Left cardiac atrium (tissue), 4 donors: Measurements from ENCODE around the gene GALNT16. TPM values are rescaled to one million over a fixed set of nuclear protein-coding genes. Genes with fewer than 3 reads are reported as not detected.
A peak's percentile ranks its signal among the peaks of the same experiment; 100 is the strongest.

Experiments used
- ATAC-seq, 2 donors: fragments of 200-7000 bp; cut with Tn5 transposase; one replicate each; pipeline ENCODE4 v1.9.1; 2020; ENCODE audit warnings: mild to moderate bottlenecking in 2 of 2, moderate library complexity in 2 of 2
- DNase-seq: peaks from one replicate; pipeline ENCODE4 v3.0.0-alpha.2; 2020
- intact Hi-C, 2 donors: fragments of 100-400 bp; cut with DNase I; formaldehyde crosslinking; loops; one replicate each; pipeline versions ENCODE4 v1.14.1 to v1.15.1; 2022 to 2023
- total RNA-seq, 2 donors: library from RNA; stranded (reverse); fragmentation: NEBNext Ultra II Directional; extraction: Animal tissue kit (Norgen Biotek cat#: 25700); gene quantifications; one replicate each; pipeline ENCODE4 v1.2.1, GENCODE V29; 2021
- donor health status: DM: no; HTN: yes; CAD: no.
- donor health status: DM: no; HTN: yes; CAD: no; lungs with severe emphysema.
- donor health status: DM: yes; HTN: yes; CAD: no.
- donor health status: Dilated cardiomyopathy.

Gene GALNT16
- total RNA-seq, 2 donors from 2014 or later: 28.8 to 50.0 TPM

DNA sequence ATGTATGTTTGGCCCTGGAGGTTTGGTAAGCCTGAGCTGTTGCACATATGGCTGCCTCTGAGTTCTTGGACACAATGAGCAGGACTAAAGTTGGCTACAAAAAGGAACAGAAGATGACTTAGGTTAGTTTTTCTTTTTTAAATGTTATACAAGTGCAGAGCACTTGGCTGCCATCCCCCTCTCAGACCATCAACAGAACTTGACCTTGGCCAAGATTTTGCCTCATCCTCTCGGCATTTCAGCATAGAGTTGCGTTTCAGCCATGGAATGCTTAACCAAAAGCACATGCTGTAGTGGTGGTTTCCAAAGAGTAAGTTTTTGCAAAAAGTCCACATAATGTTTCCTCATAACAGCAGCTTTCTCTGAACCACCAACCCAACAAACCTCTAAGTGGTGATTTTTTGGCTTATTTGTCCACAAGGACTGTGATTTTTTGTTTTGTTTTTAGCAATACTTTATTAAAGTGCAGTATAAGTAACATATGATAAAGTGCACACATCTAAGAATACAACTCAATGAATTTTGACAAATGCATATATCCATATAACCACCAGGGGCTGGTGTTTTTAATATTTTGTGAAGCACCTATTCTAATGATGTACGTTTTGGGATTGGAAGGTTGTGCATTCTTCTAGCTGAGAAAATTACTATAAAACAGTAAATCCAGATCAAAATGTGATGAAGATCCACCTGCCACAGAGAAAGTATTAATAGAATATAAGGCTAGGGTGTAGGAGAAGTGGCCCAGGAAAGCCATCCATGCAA lies 12.1 kb upstream of the GALNT16 start:
- peak; percentile 37 for DNase-seq
- peak; percentile 73 to 90 for ATAC-seq
- intact Hi-C loops: loop anchor here in 1 of 2 donors (10.0 kb wide), 1 partner anchor 207 kb away; no protein-coding TSS in a partner anchor

DNA sequence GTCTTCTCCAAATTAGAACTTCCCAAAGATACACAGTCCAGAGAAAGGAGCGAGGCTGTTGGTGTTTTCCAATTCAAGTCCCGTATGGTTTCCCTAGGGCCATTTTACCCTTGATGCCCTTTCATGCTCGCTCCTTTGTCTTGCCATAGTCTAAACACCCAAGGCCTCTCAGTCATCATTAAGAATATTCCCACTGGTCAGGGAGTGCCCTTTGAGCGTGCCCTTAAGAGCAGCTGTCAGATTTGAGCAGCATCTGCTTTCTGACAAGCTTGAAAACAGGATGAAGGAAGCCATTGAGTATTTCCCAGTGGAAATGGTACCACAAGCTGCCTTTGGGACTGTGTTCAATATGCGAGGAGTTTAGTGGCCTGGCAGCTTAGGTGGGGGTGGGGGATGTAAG lies 10.4 kb upstream of the GALNT16 start:
- ATAC-seq: no peak
- DNase-seq: no peak
- intact Hi-C loops: loop anchor here in 1 of 2 donors (10.0 kb wide), 2 partner anchors 105 to 205 kb away; no protein-coding TSS in a partner anchor

DNA sequence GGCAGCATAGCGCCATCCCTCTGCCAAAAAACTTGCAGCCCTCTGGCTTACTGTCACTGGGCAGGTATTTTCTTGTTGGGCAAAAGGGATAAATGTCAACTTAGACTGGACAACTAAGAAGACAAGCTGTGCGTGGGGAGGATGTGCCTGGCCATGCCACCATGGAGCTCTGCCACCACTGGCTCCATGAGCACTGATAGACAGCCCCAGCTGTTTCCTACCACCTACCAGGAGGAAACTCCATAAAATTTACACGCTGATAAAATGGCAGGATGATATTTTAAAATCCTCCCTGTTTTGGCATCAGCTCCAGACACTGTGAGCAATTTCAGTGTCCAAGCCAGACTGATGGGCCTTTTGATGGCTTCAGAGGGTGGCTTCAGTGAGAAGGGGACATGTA lies 7.1 kb upstream of the GALNT16 start:
- ATAC-seq (no peak), DNase-seq (no peak)
- intact Hi-C loops: loop anchor here in 1 of 2 donors (10.0 kb wide), 1 partner anchor 102 kb away; no protein-coding TSS in a partner anchor

DNA sequence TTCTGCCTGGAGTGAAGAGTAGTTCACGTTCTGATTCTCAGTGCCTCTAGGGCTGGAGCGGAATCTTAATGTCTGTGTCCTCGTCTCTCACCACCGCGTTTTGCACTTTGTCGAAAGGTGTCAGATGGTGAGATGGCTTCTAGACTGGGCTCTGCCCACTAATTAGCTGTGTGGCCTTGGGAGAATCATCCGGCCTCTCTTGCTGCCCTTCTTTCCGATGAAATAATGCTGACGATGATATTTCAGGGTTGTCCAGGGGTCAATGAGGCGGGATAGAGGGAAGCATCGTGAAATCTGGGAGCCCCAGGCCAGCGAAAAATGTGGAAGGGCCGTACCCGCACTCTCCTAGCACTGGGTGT lies 811 bp upstream of the GALNT16 start:
- intact Hi-C loops: loop anchor here in 1 of 2 donors (10.0 kb wide), 1 partner anchor 96 kb away; no protein-coding TSS in a partner anchor
- DNase-seq (no peak), ATAC-seq (no peak)

DNA sequence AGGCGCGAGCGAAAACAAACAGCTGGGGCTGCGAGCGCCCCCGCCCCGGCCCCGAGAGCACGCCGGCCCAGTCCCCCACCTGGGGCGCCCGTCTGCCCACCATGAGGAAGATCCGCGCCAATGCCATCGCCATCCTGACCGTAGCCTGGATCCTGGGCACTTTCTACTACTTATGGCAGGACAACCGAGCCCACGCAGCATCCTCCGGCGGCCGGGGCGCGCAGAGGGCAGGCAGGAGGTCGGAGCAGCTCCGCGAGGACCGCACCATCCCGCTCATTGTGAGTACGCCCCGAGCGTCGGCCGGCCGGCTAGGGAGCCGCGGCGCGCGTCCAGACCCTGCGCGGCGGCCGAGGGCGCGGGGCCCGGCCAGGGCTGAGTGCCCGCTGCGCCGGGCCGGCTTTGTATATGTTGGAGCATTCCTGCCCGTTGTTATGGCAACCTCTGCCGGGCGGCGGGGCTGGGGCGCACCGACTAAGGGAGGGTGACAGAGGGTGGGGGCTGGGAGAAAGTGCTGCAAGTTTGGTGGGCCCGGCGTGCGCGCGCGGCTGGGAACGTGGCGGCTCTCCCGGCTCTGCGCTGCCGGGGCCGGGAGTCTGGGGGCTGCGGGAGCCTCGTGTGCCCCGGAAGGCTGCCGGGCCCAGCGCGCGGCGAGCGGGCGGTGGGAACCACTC lies 367 bp downstream of the GALNT16 start:
- peak; percentile 12 to 26 for ATAC-seq

DNA sequence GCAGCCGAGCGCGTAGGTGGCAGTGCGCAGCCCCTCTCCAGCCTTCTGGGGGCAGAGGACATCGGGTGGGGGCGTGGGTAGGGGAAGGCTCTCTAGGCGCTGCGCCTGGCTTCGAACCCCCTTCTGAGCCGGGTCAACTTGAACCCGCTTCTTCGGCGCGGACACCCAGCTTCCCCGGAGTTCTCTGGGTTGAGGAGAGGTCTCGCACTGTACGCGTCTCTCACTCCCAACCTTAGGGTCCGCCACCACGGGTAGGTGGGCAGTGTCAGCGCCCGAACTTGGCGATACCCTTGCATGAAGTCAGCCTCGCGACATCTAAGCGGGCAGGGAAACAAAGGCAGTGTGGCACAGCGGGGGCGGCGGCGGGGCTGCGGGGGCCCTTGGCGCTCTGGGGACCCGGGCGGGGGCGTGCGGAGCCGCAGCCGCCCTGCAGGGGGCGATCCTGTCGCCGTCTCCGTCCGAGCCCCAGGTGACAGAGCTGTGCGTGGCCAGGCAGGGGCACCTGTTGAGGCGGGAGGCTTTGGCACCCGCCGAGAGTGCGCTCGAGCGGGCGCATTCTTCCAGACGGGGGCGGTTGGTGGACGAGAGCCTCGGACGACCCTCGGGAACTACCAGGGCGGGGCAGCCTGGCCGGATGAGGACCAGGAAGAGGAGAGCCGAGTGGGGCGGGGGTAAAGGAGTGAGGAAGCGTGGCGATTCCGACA lies 1.1 kb downstream of the GALNT16 start:
- intact Hi-C loops: loop anchor here in 1 of 2 donors (10.0 kb wide), 1 partner anchor 54 kb away; no protein-coding TSS in a partner anchor
- DNase-seq (peak; percentile 43), ATAC-seq (peak; percentile 56 to 58)

More for the DNA sequence above, 367 bp downstream of the GALNT16 start:
- DNase-seq: no peak
- intact Hi-C loops: loop anchor here in 1 of 2 donors (10.0 kb wide), 1 partner anchor 54 kb away; no protein-coding TSS in a partner anchor

DNA sequence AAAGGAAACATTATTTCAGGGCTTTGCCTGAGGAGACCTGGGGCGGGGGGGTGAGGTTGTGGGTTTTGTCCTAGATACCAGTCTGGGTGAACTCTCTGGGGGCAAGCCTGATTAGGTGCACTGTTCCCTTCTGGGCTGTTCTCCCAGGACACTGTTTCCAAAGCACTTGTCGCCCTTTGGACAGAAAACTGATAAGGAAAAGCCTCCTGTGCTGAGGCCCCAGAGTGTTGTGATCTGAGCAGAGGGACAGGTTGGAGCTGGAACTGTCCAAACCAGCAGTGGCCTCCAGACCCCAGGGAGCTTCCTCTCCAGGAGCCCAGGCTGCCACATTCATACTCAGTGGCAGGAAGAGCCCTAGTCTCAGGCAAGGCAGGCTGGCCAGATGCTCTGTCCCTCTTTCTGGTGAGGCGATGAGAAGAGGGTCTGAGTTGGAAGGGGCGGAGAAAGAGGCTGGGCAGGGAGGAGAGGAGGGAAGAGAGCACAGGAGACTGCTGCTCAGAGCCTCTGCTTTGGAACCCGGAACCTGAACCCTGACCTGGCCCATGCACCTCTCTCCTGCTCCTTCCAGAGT lies 1.9 kb downstream of the GALNT16 start:
- DNase-seq (peak; percentile 51), ATAC-seq (peak; percentile 22 to 28)
- intact Hi-C loops: loop anchor here in 1 of 2 donors (10.0 kb wide), 1 partner anchor 53 kb away; no protein-coding TSS in a partner anchor

DNA sequence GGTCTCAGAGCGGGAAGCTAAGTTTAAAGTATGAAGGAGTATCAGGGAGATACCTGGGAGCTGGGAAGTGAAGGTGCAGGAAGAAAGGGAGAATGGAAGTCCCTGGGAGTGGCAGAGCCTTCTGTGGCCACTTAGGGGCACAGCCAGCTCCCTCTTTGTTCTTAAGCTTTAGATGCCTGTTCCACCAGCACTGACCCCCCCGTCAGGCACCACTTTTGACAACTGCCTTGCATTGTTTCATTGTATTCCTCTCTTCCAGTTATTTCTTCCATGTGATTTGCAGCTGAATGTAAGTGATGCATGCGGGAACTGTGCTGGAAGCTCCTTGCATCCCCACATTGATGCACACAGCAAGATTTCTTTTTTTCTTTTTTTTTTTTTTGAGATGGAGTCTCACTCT lies 2.6 kb downstream of the GALNT16 start:
- DNase-seq: no peak
- ATAC-seq: no peak
- intact Hi-C loops: loop anchor here in 1 of 2 donors (10.0 kb wide), 1 partner anchor 52 kb away; no protein-coding TSS in a partner anchor

DNA sequence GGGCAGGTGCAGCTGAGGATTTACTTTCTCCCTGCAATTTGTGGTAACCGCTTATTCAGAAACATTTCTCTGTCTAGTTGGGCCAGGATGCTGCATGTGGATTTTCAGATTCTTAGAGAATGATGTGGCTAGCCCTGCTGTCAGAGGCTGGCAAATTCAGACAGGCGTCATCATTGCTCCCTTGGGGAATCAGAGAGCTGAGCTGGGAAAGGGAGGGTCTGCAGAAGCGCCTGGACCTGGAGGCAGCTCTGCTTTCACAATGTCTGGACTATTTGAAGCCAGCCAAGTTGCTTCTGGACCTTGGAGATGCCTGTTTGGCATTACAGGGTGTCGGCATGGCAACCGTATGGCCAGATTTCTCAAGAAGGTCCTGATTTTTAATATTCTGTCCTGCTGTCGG lies 3.4 kb downstream of the GALNT16 start:
- intact Hi-C loops: loop anchor here in 1 of 2 donors (10.0 kb wide), 1 partner anchor 51 kb away; no protein-coding TSS in a partner anchor
- ATAC-seq (peak; percentile 48 to 59), DNase-seq (peak; percentile 81)

DNA sequence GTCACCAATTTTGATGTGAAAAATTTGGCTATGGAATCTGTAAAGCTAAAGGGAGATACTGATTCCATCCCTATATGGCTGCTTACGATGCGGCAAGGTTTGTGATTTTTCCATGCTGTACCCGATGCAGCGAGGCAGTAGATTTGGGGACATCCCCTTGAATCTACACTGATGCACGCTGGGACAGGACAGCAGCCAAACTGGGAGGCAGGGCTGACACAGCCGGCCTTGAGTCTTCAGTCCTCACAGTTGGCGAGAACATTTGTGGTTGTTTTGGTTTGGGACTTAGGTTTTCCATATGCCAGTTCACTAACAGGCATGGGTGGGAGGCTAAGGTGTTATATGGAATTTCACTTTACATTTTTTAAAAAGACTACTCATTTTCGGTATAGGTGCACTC lies 3.8 kb downstream of the GALNT16 start:
- DNase-seq: peak; percentile 54
- intact Hi-C loops: loop anchor here in 1 of 2 donors (10.0 kb wide), 1 partner anchor 51 kb away; no protein-coding TSS in a partner anchor
- ATAC-seq: no peak

DNA sequence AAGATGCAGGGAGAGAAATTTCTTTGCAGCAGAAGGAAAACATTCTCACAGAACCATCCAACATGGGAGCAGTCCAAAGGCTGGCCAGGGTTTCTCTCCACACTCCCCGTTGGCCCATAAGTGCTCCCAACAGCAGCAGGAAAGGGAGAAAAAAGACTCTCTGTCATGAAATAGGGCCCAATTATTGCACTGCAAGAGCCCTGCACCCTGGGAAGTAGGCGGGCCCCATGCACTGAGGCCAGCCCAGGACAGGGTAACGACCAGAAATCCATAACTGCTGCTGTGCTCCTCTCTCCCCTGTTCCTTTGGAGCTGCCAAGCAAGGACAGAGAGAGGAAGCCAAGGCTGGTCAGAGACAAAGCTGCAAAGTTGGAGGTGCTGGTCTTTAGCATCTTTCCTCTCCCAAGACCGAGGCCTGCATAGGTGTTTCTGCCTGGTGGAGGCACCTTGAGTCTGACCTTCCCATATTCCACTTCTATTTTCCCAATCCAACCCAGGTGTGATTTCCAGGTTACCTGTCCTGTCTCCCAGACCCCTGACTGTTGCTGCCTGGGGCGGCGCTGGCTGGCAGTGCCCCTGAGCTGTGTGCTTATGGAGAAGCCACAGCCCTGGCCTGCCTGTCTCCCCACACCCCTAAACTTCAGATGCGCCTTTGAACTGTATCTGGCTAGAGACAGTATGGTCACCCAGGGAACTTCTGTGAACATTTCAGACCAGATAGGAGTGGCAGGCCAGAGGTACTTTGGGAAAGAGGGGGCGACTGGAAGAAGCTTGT lies 6.8 kb downstream of the GALNT16 start:
- no peak for DNase-seq
- intact Hi-C loops: loop anchor here in 1 of 2 donors (10.0 kb wide), 1 partner anchor 48 kb away; no protein-coding TSS in a partner anchor
- no peak for ATAC-seq

DNA sequence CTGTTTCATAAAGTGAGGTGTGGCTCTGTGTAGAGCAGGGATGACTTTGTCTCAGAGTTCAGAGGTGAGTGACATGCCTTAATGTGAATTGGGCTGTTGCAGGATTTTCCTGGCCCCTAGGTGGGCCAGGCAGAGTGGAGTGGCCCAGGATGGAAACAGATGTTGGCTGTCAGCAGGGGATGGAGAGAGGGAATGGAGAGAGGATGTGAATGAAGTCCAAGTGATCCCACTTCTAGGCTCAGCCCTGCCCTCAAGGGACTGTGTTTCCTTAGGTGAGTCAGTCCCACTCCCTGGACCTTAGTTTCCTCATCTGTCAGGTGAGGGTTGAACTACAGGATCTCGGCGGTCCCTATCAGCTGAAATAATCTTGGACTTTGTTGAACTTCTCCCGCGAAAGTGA lies 7.5 kb downstream of the GALNT16 start:
- intact Hi-C loops: loop anchor here in 1 of 2 donors (10.0 kb wide), 1 partner anchor 47 kb away; no protein-coding TSS in a partner anchor
- ATAC-seq: no peak
- DNase-seq: no peak

DNA sequence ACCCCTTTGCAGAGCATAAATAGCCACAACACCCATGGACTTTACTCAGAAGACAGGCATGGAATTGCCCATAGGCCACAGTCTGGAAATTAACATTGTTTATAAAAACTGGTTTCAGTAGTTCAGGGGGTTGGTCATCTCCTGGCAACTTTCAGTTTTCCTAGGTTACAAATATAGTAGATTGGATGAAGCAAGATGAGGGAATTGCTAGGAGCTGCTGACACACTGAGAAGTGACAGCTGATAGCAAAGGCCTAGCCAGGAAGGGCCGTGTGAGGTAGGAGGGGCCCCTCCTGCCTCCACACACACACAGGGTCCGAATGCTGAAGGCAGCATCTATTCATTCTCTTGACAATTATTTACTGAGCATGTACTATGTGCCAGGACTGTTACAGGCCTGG lies 8.3 kb downstream of the GALNT16 start:
- peak; percentile 21 to 48 for ATAC-seq
- DNase-seq: no peak
- intact Hi-C loops: loop anchor here in 1 of 2 donors (10.0 kb wide), 1 partner anchor 47 kb away; no protein-coding TSS in a partner anchor

DNA sequence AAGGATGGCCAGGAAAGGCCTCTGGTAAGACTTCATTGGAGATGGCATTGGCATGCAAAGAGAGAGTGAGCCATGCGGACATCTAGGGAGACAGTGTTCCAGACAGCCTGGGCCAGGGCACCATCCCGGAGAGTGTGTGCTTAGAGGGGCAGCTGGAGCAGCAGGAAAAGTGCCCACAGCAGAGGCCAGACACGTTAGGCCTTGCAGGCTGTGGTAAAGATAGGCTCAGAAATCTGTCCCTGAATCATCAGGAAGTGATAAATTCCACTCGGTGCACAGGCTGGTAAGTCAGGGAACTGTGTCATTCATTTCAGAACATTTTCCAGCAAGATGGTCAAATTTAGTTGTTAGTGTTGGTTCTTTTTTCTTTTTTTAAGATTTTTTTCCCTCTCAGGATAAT lies 8.8 kb downstream of the GALNT16 start:
- peak; percentile 56 to 68 for ATAC-seq
- DNase-seq: no peak
- intact Hi-C loops: loop anchor here in 1 of 2 donors (10.0 kb wide), 1 partner anchor 46 kb away; no protein-coding TSS in a partner anchor

DNA sequence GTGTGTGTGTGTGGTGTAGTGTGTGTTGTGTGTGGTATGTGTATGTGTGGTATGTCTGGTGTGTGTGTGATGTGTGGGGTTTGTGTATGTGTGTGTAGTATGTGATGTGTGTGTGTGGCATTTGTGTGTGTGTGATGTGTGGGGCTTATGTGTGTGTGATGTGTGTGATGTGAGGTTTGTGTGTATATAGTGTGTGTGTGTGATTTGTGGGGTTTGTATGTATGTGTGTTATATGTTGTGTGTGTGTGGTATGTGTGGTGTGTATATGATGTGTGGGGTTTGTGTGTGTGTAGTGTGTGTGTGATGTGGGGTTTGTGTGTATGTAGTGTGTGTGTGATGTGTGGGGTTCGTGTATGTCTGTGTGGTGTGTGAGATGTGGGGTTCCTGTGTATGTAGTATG lies 9.4 kb downstream of the GALNT16 start:
- DNase-seq (no peak), ATAC-seq (no peak)
- intact Hi-C loops: loop anchor here in 1 of 2 donors (10.0 kb wide), 1 partner anchor 45 kb away; no protein-coding TSS in a partner anchor

DNA sequence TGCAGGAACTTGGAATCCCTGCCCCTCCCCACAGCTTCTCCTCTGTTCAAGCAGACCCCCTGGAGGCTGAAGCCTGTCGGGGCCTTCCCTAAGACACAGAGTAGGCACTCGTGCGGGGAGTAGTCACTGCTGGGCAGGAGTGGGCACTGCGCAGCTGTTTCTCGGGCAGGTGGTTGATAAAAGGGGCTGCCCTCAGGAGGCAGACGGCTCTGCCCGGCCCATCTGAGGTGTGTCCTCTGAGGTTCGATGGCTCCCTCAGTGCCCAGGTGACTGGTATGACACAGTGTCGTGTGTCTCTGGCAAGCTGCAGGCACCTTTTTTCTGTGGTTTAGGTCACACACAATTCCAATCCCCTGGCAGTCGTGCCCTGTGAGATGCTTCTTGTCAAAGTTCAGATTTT lies 10.1 kb downstream of the GALNT16 start:
- intact Hi-C loops: no loop called here
- ATAC-seq (no peak), DNase-seq (no peak)

DNA sequence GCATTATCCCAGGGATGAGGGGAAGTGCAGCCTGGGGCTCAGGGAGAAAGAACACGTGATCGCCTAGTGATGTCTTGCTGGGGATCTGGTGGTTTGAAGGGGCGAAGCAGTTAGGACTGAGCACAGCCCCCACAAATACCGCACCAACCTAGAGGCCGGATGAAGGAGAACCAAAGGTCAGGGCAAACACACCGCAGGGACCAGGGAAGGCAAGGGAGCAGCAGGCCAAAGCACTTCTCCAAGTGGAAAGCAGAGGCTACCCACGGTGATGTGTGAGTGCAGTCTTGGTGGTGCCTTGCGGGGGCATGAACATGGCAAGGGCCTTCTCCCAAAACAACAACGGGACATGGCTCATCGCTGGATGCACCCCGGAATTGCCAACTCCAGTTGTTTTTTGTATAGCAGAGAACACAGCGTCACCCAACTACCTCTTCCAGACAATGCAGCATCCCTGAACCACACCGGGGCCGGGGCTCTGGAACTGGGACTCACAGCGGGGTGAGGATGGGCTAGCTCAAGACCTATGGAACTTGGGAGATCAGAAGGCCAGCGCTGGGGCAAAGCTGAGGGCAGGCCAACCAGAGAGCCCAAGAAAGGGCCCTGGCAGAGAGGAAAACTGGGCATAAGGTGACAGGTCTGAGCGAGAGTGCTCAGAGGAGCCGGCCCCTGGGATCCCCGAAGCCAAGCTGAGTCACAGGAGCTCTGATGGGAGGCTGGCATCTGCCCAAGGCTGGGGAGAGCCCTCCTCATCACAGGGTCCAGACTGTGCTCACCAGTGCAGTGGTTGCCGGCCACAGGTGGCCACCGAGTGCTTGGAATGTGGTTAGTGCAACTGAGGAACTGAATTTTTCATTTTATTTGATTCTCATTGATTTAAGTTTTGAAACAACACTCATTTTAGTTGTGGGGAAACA lies 11.1 kb downstream of the GALNT16 start:
- ATAC-seq (peak in 1 of 2 donors; percentile 60), DNase-seq (peak; percentile 41)
- intact Hi-C loops: no loop called here
